DOHH2 (cell line): ENCODE data around the gene WSCD2.

Experiments
- H3F3A ChIP-seq: fragments of 200-600 bp; sonication (generic), shearing (Covaris generic); 2 replicates; pipeline ENCODE4 v1.6.0; 2016; ENCODE audit warnings: antibody characterized with exemption, mild to moderate bottlenecking; ENCODE audit not compliant: control insufficient read depth, insufficient read depth
- H3K27ac ChIP-seq: fragments of 200-600 bp; sonication (generic); 2 replicates; pipeline ENCODE4 v1.5.1; 2014; ENCODE audit warnings: low read depth, mild to moderate bottlenecking, low read length, moderate library complexity
- H3K27me3 ChIP-seq: fragments of 200-600 bp; sonication (generic); 2 replicates; pipeline ENCODE4 v1.6.1; 2014; ENCODE audit warnings: mild to moderate bottlenecking, low read length, mixed read lengths; ENCODE audit not compliant: control insufficient read depth
- H3K36me3 ChIP-seq: fragments of 200-600 bp; sonication (generic); 2 replicates; pipeline ENCODE4 v1.6.1; 2014; ENCODE audit warnings: mild to moderate bottlenecking, low read length, moderate library complexity, mixed read lengths; ENCODE audit not compliant: control insufficient read depth
- H3K4me1 ChIP-seq: fragments of 200-600 bp; sonication (generic); 2 replicates; pipeline ENCODE4 v1.6.1; 2014; ENCODE audit warnings: mild to moderate bottlenecking, low read length, mixed read lengths; ENCODE audit not compliant: control insufficient read depth
- H3K4me2 ChIP-seq: fragments of 200-600 bp; sonication (generic); 2 replicates; pipeline ENCODE4 v1.6.0; 2014; ENCODE audit warnings: mild to moderate bottlenecking, low read length, moderate library complexity
- H3K4me3 ChIP-seq: fragments of 200-600 bp; sonication (generic); 2 replicates; pipeline ENCODE4 v1.5.1; 2014; ENCODE audit warnings: mild to moderate bottlenecking, low read length, mixed read lengths
- H3K79me2 ChIP-seq: fragments of 200-600 bp; sonication (generic); 2 replicates; pipeline ENCODE4 v1.6.1; 2014; ENCODE audit warnings: mild to moderate bottlenecking, low read length, mixed read lengths; ENCODE audit not compliant: control insufficient read depth
- H3K9me2 ChIP-seq: fragments of 200-600 bp; sonication (generic); replicated peaks from 2 replicates; pipeline ENCODE4 v1.6.1; 2014; ENCODE audit warnings: mild to moderate bottlenecking, low read length, mixed read lengths; ENCODE audit not compliant: control insufficient read depth
- H3K9me3 ChIP-seq: fragments of 200-600 bp; sonication (generic); 2 replicates; pipeline ENCODE4 v1.6.1; 2014; ENCODE audit warnings: antibody characterized with exemption, low read length, mixed read lengths; ENCODE audit not compliant: control insufficient read depth, insufficient read depth
- H4K20me1 ChIP-seq: fragments of 200-600 bp; sonication (generic); 2 replicates; pipeline ENCODE4 v1.6.0; 2014; ENCODE audit warnings: low read depth, mild to moderate bottlenecking, antibody characterized with exemption, low read length, moderate library complexity; ENCODE audit not compliant: control insufficient read depth, insufficient read depth
- EZH2phosphoT487 ChIP-seq: fragments of 200-600 bp; sonication (generic); IDR thresholded peaks from 2 replicates; pipeline ENCODE4 v1.6.1; 2017; ENCODE audit warnings: borderline replicate concordance, mild to moderate bottlenecking, antibody characterized with exemption, low read length, moderate library complexity, mixed read lengths
- TF ChIP-seq, protein P1 (sequence below): fragments of 200-600 bp; sonication (generic); IDR thresholded peaks from one replicate; pipeline ENCODE4 v1.5.1; 2014; ENCODE audit warnings: antibody characterized with exemption, mild to moderate bottlenecking, low read depth, low read length; ENCODE audit not compliant: poor library complexity, severe bottlenecking

Gene WSCD2

DNA sequence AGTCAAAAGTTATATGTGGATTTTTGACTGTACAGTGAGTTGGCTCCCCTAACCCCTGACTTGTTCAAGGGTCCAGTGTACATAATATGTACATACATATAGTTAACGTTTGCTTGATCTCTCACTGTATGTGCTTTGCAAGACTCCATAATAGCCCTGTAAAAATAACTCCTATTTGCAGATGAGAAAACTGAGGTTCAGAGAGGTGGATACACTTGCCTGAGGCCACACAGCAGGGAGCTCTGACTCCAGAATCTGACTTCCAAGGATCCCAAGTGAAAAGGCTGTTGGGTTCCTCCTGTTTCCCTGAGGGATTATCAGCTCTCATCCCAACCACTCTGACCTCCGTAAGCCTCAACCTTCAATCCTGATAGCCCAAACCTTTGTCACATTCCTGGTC is 168.3 kb downstream of the WSCD2 start:
- no peaks in the 10 kb centered on the region for H3K9me2 ChIP-seq
- H3F3A ChIP-seq = no peaks in the 10 kb centered on the region
- H3K27ac ChIP-seq = no peak overlapping the region
- peaks cover 19% of the 10 kb centered on the region for H3K27me3 ChIP-seq
- no peak for TF ChIP-seq EZH2phosphoT487
- TF ChIP-seq, protein P1, sequence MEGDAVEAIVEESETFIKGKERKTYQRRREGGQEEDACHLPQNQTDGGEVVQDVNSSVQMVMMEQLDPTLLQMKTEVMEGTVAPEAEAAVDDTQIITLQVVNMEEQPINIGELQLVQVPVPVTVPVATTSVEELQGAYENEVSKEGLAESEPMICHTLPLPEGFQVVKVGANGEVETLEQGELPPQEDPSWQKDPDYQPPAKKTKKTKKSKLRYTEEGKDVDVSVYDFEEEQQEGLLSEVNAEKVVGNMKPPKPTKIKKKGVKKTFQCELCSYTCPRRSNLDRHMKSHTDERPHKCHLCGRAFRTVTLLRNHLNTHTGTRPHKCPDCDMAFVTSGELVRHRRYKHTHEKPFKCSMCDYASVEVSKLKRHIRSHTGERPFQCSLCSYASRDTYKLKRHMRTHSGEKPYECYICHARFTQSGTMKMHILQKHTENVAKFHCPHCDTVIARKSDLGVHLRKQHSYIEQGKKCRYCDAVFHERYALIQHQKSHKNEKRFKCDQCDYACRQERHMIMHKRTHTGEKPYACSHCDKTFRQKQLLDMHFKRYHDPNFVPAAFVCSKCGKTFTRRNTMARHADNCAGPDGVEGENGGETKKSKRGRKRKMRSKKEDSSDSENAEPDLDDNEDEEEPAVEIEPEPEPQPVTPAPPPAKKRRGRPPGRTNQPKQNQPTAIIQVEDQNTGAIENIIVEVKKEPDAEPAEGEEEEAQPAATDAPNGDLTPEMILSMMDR = no peak
- H4K20me1 ChIP-seq = no peaks in the 10 kb centered on the region
- H3K79me2 ChIP-seq = no peaks in the 10 kb centered on the region
- no peaks in the 10 kb centered on the region for H3K4me1 ChIP-seq
- H3K4me3 ChIP-seq = no peak overlapping the region
- H3K9me3 ChIP-seq = no peaks in the 10 kb centered on the region
- H3K36me3 ChIP-seq = no peaks in the 10 kb centered on the region
- H3K4me2 ChIP-seq = no peak overlapping the region

DNA sequence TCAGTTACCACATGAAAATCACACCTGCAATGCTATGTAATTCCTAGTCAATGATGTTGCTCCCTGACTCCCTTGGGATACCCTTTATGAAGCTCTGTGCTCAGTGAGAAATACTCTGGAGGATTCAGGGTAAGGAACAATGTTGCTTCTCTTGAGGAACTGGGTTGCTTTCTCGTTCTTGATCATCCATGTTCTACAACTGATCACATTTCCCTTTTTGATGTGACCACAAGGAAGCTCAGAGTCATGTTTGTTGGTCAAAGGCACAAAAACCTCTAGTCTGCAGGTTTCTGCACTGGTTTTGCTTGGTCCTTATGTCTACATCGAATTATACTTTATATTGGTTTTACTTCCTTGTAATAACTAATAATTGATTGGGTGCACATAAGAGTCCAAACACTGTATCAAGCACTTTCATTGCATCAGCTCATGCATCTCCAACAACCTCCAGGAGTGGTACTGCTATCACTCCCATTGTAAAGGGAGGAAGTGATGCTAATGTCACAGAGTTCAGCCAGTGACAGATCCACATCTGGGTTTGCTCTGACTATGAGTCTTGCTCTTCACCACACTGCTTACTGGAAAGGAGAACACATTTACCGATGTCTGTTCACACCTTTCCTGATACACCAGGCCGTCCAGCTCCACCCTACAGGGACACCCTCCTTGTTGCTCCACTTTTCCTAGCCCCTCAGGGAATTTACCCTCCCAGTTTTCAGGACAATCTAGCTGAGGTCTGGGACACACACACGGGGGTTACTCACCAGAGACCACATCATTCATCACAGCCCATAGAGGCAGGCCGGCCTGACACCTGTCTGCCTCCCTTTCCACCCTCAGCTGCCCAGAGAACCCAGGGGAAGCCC is 169.0 kb downstream of the WSCD2 start:
- H3K27me3 ChIP-seq = peaks cover 19% of the 10 kb centered on the region
- H3K36me3 ChIP-seq = no peaks in the 10 kb centered on the region
- H3K79me2 ChIP-seq = no peaks in the 10 kb centered on the region
- no peak overlapping the region for H3K4me2 ChIP-seq
- H3K4me3 ChIP-seq = no peak overlapping the region
- H4K20me1 ChIP-seq = no peaks in the 10 kb centered on the region
- H3K4me1 ChIP-seq = no peaks in the 10 kb centered on the region
- TF ChIP-seq, protein P1 = no peak
- no peak for TF ChIP-seq EZH2phosphoT487
- H3F3A ChIP-seq = no peaks in the 10 kb centered on the region
- no peaks in the 10 kb centered on the region for H3K9me2 ChIP-seq
- H3K27ac ChIP-seq = no peak overlapping the region
- no peaks in the 10 kb centered on the region for H3K9me3 ChIP-seq

- Histone ChIP-seq H3K79me2 (no peaks in the 10 kb centered on the region), H3K4me1 (no peaks in the 10 kb centered on the region), H3K9me2 (no peaks in the 10 kb centered on the region), H3K4me2 (no peak overlapping the region), H3K27me3 (peaks cover 18% of the 10 kb centered on the region), H3K36me3 (no peaks in the 10 kb centered on the region), H4K20me1 (no peaks in the 10 kb centered on the region), H3K4me3 (no peak overlapping the region), H3K27ac (no peak overlapping the region), H3K9me3 (no peaks in the 10 kb centered on the region), H3F3A (no peaks in the 10 kb centered on the region)
- TF ChIP-seq EZH2phosphoT487 = no peak
- TF ChIP-seq, protein P1 = no peak
Observed at GRCh38 chr12:108298761-108299275, 169.7 kb downstream of the WSCD2 start.
